GM21619 (cell line): Measurements from ENCODE around the gene TRIM9.

ENCODE experiments used
- ATAC-seq: cut with Tn5 transposase; IDR thresholded peaks from one replicate; pipeline ENCODE4 v1.9.1; 2021; ENCODE audit not compliant: unreplicated experiment

Gene TRIM9

DNA sequence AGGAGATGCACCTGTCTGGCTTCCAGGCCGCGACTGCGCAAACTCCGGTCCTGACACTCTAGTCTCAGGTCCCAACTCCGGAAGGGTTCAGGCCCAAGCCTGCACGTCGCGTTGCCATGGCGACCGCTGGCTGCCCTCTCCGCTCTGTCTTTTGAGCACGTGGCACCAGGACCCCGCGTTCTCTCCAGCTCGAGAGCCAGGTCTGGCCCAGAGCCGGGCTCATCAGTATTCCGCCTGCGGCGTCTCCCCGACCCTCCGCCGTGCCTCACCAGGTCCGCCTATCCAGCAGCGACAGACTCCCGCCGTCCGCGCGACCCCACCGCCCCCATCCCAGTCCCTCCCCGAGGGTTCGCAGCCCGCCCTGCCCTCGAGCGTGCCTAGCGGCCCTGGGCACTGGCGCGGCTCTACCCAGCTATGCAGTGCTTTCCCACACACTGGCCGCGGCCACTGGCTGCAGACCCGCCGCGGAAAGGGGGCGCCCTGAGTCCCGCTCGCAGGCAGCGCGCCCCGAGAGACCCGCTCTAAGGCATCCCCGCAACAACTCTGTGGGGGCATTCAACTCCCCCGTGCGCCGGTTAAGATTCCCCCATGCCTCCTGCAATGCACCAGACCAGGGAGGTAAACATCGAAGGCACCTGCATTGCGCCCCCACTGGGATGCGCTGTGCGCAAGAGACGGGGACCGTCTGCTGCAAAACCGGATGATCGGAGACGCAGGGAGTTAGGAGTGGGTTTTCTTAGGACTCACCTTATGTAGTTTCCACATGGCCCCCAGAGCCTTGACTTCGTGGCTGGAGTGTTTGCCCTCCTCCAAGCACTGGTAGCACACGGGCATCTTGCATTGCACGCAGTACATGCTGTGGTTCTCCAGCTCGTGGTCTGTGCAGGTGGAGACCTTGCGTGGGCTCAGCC lies 1.3 kb downstream of the TRIM9 start:
- ATAC-seq: no peak

DNA sequence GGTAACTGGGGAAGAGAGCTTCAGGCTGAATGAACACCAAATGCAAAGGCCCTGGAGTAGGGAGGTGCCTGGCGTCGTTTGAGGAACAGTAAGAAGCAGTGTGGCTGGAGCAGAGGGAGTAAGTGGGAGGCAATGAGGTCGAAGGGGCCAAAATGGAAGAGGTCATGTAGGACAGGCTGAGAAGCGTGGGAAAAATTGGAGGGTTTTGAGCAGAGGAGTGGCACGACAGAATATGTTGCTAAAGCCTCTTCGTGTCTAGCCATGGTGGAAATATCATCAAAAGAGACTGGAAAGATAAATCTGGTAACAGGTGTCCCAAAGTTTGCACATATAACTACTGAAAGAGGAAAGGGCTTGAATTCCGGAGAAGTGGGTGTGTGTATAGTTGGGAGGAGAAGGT lies 1.9 kb downstream of the TRIM9 start:
- ATAC-seq: no peak

DNA sequence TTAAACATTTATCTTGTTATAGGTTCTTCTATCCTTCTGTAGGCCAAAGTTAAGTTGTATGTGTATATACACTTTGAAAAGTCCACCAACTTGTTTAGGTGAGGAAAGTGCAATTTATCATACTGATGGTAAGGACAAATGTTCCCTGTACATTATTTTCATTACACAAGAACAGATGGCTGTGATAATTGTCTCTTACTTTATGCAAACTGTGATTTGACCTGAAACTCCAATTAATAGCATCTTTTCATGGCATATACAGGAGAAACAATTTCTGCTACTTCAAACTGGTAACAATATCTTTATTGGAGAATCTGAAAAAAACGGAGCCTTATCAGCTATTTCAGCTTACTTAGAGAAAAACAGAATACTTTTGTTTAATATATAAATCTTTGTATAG lies 5.6 kb downstream of the TRIM9 start:
- ATAC-seq: no peak

DNA sequence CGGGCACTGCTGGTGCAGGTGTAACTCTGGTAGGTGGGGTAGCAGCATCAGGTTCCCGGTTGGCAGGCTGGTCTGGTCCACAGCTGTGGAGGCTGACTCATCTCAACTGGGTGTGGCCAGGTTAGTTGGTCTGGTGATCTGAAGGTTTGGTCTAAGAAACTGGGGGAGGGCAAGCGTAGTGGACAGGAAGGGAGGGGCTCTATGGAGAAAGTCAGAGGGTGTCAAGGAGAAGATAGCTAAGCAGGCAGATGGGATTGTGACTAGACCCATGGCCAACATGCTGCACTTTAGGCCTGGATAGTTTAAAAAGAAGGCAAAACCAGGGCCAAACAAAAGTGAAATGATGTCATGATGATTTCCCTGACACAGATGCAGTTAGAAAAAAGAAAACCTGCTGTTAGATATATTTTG lies 7.9 kb downstream of the TRIM9 start:
- ATAC-seq: no peak

DNA sequence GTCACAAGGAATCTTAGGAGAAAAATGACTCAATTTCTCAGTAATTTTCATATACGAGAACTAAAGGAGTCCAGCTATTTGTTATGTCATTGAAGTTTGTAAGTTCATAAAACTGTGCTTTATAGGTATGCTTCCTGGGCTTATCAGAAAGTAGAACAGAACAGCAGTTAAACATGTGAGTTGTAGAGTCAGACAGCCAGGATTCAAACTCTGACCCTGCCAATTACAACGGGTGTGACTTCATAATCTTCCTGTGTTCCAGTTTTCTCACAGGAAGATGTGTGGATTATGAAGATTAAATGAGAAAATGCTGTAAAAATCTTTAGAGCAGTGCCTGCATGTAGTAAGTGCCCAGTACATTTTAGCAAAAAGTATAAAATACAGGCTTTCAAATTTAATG lies 8.9 kb downstream of the TRIM9 start:
- no peak for ATAC-seq

DNA sequence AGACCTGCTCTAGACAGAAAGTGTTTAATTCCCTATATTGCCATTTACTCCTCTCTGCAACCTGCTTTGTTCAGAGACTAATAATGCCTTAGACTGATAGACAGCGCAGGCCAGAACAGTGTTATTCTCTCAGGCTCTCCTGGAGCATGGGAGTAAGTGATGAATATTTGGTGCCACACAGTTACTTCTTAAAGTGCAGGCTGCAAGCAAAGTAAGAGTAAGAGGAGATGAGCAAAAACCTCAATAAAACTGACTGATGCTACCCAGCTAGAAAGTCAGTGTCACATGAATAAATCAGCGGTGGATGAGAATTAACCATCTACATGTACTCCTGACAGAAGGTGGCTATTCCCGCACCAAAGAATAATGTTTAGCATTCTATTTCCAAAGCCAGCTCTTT lies 9.9 kb downstream of the TRIM9 start:
- no peak for ATAC-seq

DNA sequence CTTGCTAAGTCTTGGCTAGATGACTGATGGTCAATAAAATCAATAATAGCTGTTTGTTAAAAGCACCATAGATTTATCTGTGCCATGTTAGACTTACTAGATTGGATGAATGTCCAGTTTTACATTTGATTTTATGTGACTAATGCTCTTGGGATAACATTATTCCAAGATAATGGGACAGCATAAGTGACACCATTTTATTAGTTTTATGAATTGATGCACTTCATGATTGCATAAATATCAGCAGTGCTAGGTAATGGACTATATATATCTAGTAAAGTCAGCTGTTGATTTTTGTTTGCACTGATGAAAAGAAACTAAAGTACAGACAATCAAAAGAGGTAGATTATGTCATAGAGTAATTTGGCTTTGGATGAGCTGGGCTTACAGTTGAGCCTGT lies 10.4 kb downstream of the TRIM9 start:
- ATAC-seq: no peak

DNA sequence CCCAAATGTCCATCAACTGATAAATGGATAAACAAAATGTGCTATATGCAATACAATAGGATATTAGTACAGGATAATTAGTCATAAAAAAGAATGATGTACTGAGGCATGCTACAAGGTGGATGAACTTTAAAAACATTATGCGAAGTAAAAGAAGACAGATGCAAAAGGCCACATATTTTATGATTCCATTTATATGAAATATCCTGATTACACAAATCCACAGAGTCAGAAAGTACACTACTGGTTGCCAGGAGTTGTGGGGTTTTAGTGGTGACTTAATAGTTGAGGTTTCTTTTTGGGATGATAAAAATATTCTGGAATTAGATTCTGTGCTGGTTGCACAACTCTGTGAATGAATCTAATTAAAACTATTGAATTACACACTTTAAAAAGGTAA lies 12.6 kb downstream of the TRIM9 start:
- no peak for ATAC-seq

DNA sequence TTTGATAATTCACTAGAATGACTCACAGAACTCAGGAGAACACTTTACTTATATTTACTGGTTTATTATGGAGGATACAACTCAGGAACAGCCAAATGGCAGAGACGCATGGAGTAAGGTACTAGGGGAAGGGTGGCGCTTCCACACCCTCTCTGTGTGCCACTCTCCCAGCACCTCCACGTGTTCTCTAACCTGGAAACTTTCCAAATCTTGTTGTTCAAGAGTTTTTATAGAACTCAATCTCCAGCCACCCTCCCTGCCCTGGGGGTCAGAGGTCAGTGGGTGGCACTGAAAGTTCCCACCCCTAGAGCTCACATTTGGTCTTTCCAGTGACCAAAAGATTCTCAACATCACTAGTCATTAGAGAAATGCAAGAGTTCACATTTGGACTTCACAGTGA lies 13.2 kb downstream of the TRIM9 start:
- no peak for ATAC-seq

DNA sequence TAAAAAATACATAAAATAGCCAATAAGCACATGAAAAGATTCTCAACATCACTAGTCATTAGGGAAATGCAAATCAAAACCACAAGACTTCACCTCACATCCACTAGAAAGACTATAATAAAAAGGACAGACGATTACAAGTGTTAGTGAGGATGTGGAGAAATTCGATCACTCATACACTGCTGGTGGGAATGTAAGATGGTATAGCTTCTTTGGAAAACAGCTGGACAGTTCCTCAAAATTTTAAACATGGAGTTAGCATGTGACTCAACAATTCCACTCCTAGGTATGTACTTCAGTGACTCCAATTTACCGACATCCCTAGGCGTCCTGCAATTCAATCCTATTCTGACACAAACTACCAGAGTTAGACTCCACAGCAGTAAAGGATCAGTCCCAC lies 13.7 kb downstream of the TRIM9 start:
- no peak for ATAC-seq

DNA sequence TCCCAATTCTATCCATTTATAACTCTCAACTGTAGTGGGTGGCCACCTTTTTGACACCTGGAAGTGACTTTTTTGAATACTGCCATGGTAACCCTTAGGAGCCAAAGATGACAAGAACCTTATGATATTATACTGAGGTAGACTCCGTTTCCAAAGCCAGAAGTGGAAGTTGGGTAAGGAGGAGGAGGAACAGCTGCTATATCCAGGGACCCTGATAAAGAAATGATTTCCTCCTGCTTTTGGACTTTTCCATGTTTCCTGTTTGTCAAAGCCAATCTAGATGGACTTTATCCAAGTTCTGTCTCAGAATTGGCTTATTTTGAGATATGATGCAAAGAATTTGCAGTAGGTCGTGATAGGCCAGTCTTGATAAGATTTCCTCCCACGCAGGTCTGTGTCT lies 14.3 kb downstream of the TRIM9 start:
- no peak for ATAC-seq

DNA sequence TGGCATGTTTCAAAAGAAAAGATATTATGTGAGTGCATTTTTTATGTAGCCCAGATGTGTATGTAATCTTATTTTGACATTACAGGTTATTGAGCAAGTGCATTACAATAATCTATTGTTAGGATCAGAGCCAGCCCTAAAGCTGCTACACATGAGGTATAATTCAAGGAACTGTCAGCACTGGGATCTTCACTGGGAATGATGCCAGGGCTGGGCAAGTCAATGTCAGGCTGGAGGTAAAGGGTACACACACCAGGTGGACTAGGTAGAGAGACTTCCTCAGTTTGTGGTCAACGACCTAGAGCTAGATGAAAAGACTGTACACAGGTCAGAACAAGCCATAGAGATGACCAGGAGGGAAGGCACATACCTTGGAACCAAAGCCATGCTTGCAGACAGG lies 15.4 kb downstream of the TRIM9 start:
- ATAC-seq: no peak

DNA sequence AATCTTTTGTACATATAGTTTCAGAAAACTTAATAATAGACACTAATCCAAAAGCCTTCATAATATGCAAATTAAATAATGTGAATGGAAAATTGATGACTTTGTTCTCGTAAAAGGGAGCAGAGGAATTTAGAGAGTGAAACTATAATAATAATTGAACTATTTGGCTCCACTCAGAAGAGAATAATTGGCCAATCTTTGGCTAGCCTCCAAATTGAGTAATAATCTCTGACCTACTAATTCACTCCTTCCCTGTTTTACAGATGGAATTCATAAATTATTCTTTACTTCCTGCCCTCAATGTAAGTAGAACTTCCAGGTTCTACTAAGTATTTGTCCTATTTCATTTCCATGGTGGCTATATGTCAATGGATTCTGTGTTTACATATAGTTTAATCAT lies 15.8 kb downstream of the TRIM9 start:
- no peak for ATAC-seq

DNA sequence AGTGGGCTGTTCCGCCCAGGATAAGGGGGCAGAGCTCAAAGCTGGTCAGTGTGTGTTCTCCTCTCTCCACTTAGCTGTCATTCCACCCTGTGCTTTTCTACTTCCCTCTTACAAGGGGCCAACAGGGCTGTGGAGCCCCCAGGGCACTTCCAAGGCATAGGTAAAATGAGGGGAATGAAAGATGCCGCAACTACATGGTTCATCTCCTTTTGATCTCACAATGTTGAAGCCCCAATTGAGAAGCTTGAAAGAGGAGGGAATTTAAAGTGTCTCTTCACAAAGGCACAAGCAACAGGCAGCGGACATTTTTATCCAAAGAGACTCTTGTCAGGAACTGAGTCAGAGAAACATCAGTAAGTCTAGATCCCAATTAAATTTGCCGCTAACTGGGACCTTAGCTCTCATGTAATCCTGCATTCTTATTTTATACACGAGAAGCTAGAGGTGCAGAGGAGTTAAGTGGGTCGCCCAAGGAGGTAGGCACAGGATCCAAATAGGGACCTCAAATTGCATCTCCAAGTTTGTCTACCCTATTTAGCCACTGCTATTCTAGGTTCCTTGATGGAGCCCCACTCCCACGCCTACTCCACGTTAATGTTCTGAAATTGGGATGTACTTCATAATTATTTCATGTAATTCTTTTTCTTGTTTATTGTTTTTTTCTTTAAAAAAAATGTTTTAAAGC lies 20.1 kb downstream of the TRIM9 start:
- ATAC-seq: no peak

DNA sequence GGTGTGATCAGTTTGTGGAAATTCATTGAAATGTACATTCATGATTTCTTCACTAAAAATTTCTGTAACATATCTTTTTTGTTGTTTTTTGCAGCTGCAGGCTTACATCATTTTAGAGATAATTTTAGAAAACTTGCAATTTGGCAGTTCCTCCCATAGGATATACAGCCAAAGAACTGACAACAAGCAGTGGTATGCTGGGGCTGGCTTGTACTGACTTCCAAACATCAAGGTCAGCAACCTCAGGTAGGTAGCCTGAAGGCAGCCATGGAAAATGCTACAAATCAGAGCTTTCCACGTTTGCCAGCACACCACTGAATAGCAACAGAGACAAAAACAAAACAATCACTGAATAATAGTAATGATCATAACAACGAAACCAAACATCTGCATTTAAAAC lies 21.2 kb downstream of the TRIM9 start:
- no peak for ATAC-seq

DNA sequence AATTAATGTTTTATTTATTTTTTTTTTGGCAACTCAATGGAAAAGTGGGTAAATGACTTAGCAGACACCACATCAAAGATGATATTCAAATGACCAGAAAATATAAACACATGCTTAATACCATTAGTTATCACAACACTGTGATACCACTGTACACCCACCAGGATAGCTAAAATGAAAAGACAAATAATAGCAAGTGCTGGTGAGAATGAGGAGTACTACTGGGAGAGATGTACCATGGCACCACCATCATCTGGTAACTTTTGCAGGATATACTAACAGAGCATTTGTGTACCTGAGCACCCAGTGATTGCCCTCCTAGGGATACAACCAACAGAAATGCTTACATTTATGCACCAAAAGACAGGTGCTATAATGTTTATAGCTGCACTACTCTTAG lies 21.9 kb downstream of the TRIM9 start:
- no peak for ATAC-seq

DNA sequence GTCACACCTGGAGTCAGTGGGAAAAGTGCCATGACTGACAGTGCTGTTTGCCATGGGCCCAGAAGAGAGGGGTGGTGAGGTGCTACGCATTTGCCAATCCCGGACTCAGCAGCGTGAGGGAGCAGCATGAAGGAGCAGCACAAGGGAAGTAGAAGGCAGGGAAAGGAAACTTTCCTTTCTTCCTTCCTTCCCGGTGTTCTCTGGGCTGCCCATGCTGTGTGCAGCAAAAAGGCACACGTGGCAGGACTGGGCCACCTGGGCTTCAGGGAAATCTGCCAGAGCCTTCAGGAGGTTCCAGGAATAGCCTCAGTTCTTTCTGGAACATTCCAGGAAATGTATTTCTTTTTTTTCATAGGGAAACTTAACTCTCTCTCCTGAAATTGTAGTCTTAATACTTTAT lies 23.0 kb downstream of the TRIM9 start:
- ATAC-seq: no peak

DNA sequence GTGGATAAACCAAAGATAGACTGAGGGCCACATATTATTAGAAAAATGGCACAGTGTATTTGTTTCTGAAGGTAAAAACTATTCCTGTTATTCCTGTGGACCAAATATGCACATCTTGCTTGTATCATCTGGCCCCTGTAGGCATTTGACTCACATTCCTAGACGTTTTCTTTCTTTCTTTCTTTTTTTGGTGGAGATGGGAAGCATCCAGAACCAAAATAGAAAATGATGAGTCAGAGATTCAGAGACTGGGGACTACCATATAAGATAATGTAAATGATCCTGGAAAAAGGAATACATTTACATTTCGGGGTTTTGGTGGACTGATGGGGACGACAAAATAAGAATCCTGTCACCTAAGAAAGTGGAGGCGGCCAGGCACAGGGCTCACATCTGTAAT lies 24.2 kb downstream of the TRIM9 start:
- ATAC-seq: no peak

DNA sequence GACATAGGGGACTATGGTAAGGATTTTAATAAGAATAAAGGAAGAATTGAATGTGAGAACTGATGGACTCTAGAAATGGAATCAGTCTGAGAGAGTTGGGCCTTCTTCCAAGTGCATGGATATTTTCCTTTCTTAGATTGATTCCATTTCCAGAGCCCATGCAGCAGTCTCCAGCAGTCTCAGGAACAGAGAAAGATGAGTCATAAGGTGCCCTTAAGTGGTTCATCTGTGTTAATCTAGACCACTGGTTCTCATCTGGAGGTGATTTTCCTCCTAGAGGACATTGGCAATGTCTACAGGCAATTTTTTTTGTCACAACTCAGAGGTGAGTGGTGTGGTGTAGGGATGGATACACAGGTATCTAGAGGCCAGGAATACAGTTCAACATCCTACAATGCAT lies 25.9 kb downstream of the TRIM9 start:
- no peak for ATAC-seq

DNA sequence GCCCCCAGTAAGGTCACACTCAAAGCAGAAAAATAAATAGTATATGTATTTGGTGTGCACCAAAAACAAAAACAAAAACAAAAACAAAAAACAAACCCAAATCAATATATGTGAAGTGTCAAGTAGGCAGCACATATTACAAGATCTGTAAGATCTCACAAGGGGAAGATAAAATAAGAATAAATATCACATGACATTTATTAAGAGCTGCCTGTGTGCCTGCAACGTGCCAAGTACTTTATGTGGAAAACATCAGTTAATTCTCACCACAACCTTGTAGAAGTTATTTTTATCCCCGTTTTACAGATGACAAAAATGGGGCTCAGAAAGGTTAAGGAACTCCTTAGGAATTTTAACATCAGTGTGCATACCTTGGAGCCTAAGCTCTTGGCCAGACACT lies 26.6 kb downstream of the TRIM9 start:
- no peak for ATAC-seq

DNA sequence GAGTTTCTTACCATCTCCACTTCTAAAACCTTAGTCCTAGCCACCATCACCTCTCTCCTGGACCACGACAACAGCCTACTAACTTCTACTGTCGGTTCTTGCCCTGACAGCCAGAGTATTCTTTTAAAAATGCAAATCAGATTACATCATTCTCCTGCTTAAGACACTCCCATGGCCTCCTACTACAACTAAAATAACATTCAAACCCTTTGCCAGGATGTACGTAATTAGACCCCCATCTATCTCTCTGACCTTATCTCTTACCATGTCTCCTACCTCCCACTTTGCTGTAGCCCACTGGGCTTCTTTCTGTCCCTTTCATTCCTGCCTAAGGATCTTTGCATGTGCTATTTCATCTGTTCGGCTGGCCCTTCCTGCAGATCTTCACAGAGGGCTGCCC lies 27.6 kb downstream of the TRIM9 start:
- ATAC-seq: no peak

DNA sequence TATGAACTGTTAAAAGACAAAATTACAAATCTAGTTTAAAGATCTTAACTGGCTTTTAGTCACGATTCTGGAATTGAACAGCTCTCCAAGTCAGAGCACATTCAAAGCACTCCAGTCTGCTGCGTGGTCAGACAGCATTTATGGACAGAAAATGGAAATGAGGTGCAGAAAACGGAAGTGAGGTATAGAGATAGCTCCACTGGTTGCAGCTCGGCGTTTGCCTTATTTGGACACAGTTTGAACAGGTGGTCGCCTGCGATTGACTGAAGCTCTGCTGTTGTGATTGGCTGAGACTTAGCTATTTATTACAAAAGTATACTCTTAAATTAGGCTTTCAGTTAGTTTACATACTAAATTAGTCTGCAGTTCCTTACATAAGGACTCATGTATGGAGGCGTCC lies 28.3 kb downstream of the TRIM9 start:
- no peak for ATAC-seq

DNA sequence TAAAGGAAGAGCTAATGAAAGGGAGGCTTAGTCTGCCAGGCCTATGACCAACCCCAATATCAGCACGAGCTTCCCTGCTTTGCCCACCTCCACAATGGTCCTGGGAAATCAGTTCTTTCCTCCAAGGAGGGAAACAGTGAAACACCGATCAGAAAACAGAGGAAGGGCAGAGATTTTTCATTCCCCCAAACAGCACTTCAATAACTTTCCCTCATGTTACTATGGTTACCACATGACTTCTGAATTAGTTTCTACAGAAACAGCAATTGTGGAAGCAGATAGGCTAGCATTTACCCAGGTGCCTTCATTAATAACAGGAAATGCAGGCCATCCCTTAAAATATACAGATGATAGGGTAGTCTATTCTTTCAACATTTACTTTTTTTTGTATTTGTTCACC lies 35.9 kb downstream of the TRIM9 start:
- ATAC-seq: no peak
